Activated naive CD8-positive, alpha-beta T cell treated with anti-CD3 and anti-CD28 coated beads for 36 hours (primary cell): ENCODE data around the gene UBE2D4. TPM values are rescaled to one million over a fixed set of nuclear protein-coding genes. Genes with fewer than 3 reads are reported as not detected.
"Not testable (repeated sequence)": the region's sequence is repeated elsewhere in the genome, so short reads cannot be mapped to it uniquely, and the experiment has no call there.

Source experiments
- DNase-seq: peaks from one replicate; pipeline ENCODE4 v3.0.0; 2021
- H3K27ac Mint-ChIP-seq: one replicate; pipeline ENCODE4 v1.8.0; 2022; ENCODE audit warnings: mild to moderate bottlenecking, moderate library complexity, mixed read lengths
- H3K27me3 Mint-ChIP-seq: one replicate; pipeline ENCODE4 v1.8.0; 2022; ENCODE audit warnings: mild to moderate bottlenecking, mixed read lengths
- H3K36me3 Mint-ChIP-seq: one replicate; pipeline ENCODE4 v1.8.0; 2021; ENCODE audit warnings: mild to moderate bottlenecking, mixed read lengths
- H3K4me1 Mint-ChIP-seq: one replicate; pipeline ENCODE4 v1.8.0; 2021; ENCODE audit warnings: mixed read lengths
- H3K4me3 Mint-ChIP-seq: one replicate; pipeline ENCODE4 v1.8.0; 2022; ENCODE audit warnings: mild to moderate bottlenecking, moderate library complexity, mixed read lengths
- H3K9me3 Mint-ChIP-seq: one replicate; pipeline ENCODE4 v1.8.0; 2022; ENCODE audit warnings: mixed read lengths
- total RNA-seq, 2 experiments: library from RNA; stranded (reverse); gene quantifications; one replicate each; pipeline ENCODE4 v1.2.3, GENCODE V29; 2021

Gene UBE2D4
- 10 to 100 TPM; 12.1 to 12.7 TPM for total RNA-seq

DNA sequence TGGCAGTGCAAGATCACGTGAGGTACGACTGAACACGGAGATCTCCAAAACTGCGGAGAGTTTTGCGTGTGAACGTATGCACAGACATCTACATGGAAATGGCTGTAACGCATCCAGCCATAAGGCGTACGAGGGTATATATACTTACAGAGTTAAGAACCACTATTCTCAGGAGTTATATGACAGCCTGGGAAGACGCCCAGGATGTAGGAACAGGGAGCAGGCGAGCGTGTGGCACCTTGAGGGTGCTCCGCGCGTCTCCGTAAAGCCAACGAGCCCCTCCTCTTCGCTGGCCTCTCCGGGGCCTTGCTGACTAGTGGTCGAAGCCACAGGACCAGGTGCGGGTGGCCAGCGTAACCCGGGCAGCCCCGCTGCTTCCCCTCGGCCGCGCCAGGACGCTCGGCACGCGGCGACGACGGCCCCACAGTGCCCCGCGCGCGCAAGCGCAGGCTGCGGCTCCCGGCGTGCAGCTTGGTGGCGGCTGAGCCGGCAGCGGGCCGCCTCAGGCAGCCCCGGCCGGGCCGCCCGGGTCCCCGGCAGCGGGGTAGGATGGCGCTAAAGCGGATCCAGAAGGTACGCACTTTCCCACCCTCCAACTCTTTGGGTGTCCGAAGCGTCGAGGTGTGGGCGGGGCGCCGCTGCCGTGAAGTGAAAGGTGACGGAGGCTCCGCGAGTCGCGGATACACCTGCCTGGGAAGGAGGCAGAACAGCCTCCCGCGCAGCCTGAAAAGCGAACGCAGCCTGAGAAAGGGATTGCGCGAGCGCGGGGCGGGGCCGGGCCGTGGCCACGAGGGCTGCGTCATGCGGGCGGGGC, at the start of gene UBE2D4:
TSS of gene UBE2D4 (plus strand) at position 453 of the 814 bp plus-strand sequence. CDS start at position 550, 97 bp downstream.
- Mint-ChIP-seq H3K4me3 (peak within 1 kb of the TSS; percentile 90), H3K4me1 (peaks cover 21% of the 10 kb centered on the region), H3K9me3 (peaks cover 7% of the 10 kb centered on the region), H3K27ac (peak within 1 kb of the TSS; percentile 87), H3K36me3 (peaks cover 26% of the 10 kb centered on the region), H3K27me3 (no peaks in the 10 kb centered on the region)
- DNase-seq: peak; percentile 91

DNA sequence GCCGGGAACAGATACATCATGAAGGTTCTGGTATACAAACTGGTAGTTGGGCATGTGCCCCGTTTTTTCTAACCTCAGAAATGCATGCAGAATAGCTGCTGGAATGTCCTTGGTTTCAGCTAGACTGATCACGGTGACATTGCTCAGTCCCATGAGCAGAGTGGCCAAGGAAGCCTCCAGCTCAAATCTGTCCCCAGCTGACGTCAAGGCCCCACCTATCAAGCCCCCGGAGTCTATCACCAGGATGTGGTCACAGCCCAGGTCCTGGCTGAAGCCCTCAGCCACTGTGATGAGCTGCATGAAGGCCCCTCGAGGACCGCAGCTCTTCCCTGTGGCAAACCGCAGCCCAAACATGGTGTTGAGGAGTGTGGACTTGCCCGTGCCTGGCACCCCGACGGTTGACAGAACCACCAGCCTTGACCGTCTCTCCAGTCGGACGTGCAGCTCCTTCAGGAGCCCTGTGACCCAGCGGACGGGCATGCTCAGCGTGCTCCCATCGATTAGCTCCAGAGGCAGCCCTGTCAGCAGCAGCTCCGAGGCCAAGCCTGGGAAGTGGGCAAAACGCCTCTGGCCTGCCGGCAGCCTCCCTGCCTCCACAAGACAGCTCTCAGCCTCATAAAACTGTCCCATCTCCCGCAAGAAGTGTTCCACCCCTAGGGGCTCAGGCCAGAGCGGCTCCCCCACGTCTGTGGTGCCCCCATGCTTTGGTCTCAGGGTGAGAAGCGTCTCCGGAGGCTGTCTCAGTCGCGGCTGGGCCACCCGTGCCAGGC, 49.1 kb upstream of the UBE2D4 start:
- Mint-ChIP-seq H3K4me3 (no peak overlapping the region), H3K27me3 (no peaks in the 10 kb centered on the region), H3K36me3 (peaks cover 22% of the 10 kb centered on the region), H3K27ac (no peak overlapping the region), H3K9me3 (no peaks in the 10 kb centered on the region), H3K4me1 (peaks cover 5% of the 10 kb centered on the region)
- no peak for DNase-seq

DNA sequence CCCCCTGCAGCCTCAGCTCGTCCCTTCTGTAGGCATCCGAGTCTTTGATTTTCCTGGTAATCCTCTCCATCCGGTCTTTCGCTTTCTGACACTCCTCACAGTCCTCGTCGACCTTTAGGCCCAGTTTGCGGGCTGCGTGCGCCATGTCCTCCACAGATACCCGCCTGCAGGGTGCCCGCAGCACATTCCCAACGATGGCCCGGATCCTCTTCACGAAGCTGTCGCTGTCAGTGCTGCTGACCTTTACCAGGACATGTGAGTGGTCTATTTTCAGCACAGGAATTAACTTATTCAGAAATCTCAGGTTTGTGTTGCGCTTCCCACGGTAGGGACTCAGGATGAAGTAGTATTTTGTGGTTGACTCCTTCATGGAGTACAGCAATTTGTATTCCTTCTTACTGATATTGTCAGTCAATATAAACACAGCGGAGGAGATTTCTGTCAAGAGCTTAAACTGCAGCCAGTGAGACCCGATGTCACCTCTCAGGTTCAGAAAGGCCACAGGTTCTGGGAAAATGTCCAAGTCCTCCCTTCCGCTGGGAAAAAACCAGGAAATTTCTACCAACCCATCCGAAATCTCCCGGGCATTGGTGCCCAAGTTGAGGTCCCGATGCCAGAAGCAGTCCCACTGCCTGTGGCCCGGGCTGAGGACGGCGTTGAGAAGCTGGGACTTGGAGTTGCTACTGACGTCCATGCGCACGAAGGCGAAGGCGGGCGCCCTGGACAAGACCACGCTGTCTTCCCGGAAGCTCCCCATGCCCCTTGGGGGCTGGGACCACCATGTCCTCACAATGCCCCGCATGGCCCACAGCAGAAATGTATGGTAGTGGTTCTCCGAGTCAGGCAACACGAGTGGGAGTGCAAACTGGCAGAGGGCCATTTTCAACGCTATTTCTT, 48.0 kb upstream of the UBE2D4 start:
- H3K4me3 Mint-ChIP-seq: no peak overlapping the region
- H3K27me3 Mint-ChIP-seq: no peaks in the 10 kb centered on the region
- peaks cover 21% of the 10 kb centered on the region for H3K36me3 Mint-ChIP-seq
- DNase-seq: no peak
- H3K9me3 Mint-ChIP-seq: no peaks in the 10 kb centered on the region
- H3K27ac Mint-ChIP-seq: no peak overlapping the region
- H3K4me1 Mint-ChIP-seq: no peaks in the 10 kb centered on the region

DNA sequence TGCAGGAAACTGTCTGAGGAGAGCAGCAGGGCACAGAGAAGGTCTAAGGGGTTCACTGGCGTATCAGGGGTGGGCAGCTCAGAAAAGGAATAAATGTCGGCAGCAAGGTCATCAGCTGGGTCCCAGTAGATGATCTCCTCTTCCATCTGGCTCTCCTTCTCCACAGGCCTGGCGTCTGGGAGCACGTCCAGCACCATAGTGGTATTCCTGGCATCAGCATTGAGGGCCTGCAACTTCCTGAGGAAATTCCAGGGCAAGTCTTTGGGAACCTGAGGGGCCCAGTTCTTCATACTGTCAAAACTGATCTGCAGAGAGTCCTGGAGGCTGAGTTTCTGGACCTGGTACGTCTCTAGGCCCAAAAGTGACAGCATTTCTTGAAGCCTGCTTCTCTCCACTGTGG, 47.4 kb upstream of the UBE2D4 start:
- Mint-ChIP-seq H3K27ac (no peak overlapping the region), H3K27me3 (no peaks in the 10 kb centered on the region), H3K4me3 (no peak overlapping the region), H3K36me3 (peaks cover 20% of the 10 kb centered on the region), H3K9me3 (no peaks in the 10 kb centered on the region), H3K4me1 (no peaks in the 10 kb centered on the region)
- DNase-seq: no peak

DNA sequence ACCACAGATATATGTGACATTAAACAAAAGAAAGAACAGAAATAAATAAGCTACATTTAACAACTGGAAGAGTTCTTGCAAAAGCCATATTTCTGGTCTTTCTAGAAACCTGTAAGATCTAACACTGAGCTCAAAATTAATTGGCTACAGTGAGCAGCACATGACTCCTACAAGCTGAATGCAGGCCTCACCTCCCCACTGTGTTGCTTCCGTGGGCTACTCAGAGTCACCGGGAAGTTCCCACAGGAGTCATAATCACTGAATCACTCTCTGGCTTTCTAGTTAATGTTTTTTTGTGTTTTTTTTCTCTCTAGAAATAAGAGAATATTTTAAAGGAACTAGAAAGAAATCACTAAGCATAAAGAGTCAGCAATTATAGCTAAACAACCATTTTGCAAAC, 46.8 kb upstream of the UBE2D4 start:
- Mint-ChIP-seq H3K36me3 (peaks cover 22% of the 10 kb centered on the region), H3K4me1 (no peaks in the 10 kb centered on the region), H3K9me3 (no peaks in the 10 kb centered on the region), H3K27me3 (no peaks in the 10 kb centered on the region), H3K27ac (no peak overlapping the region), H3K4me3 (no peak overlapping the region)
- no peak for DNase-seq

DNA sequence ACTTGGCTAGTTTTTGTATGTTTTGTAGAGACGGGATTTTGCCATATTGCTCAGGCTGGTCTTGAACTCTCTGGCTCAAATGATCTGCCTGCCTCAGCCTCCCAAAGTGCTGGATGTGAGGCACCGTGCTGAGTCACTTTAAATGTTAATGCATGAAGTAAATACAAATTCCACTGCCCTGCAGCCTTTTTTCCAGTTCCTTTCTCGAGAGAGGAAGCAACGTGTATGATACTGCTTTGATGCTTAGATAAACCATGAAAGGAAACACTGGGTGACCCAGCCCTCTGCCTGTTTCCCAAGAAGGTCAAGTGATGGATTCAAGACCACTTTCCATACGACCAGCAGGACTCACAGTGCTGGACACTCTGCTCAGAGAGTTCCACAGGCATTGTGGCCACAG, 45.6 kb upstream of the UBE2D4 start:
- no peak overlapping the region for H3K4me3 Mint-ChIP-seq

DNA sequence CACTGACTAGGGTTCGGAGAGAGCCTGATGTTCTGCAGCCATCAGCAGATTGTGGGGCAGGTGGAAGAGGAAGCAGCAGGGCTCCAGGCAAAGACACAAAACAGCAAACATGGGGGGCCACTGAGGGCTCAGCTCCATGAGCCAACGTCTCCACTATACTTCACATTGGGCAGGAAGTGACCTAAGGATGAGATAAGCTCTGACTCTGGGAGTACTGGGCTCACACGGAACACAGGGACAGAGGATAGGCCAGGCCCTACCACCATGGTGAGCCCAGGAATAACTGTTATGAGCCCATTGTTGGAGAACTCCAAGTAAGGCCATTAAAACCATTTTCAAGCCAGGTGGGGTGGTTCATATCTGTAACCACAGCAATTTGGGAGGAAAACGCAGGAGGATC, 42.0 kb upstream of the UBE2D4 start:
- H3K36me3 Mint-ChIP-seq: peaks cover 7% of the 10 kb centered on the region
- H3K27me3 Mint-ChIP-seq: no peaks in the 10 kb centered on the region
- H3K4me3 Mint-ChIP-seq: no peak overlapping the region
- H3K27ac Mint-ChIP-seq: no peak overlapping the region
- DNase-seq: no peak
- H3K9me3 Mint-ChIP-seq: no peaks in the 10 kb centered on the region
- peaks cover 7% of the 10 kb centered on the region for H3K4me1 Mint-ChIP-seq

More for the DNA sequence above, 45.6 kb upstream of the UBE2D4 start:
- Mint-ChIP-seq H3K9me3 (no peaks in the 10 kb centered on the region), H3K27me3 (no peaks in the 10 kb centered on the region), H3K36me3 (peaks cover 20% of the 10 kb centered on the region), H3K27ac (no peak overlapping the region), H3K4me1 (no peaks in the 10 kb centered on the region)
- DNase-seq: no peak

DNA sequence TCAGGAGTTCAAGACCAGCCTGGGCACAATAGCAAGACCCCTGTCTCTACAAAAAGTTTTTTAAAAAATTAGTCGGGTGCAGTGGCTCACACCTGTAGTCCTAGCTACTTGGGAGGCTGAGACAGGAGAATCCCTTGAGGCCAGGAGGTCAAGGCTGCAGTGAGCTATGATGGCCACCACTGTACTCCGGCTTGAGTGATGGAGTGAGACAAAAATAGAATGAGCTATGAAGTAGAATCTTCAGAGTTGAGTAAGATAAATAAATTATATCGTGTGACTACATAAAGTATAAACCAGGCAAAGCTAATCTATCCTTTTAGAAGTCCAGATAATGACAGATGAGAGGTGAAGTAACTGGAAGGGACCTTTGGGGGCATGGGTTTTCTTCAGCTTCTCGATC, 41.6 kb upstream of the UBE2D4 start:
- Mint-ChIP-seq H3K36me3 (peaks cover 7% of the 10 kb centered on the region), H3K9me3 (no peaks in the 10 kb centered on the region), H3K4me1 (peaks cover 11% of the 10 kb centered on the region), H3K4me3 (no peak overlapping the region), H3K27me3 (no peaks in the 10 kb centered on the region), H3K27ac (no peak overlapping the region)
- DNase-seq: no peak

DNA sequence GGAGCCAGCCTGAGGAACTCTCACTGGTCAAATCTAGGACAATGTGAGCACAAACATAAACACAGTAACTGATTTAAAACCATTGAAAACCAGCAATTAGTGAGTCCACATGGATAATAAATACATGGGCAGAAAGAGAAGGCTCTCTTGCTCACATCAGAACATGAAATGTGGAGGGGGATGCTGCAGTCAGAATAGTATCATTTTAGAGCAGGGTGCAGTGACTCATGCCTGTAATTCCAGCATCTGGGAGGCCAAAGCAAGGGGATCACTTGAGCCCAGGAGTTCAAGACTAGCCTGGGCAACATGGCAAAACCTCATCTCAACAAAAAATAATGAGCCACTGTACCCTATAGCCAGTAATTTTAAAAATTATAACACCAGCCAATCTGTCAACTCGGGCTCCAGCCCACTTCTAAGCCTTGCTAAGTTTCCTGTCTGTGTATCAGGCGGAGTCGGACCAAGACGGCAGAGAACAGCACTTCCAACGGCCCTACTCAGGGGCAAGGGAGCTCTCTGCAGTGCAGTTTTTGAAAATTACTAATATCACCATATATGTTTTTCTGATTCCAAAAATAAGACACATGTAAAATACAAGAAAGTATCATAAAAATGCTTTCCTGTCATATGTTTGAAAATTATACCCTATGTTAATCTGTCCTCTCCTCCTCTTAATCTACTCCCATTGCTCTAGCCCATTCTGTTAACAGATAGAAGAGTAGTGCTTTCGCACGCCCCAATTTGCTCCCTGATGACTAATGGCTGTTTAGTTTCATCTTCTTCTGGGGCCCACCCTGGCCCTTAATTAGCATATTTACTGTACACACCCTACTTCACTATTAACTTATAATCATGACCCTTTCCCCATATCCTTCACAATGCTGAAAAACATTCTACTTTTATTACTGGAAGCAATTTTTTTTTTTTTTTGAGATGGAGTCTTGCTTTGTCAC, 37.0 kb upstream of the UBE2D4 start:
- H3K27ac Mint-ChIP-seq: no peak overlapping the region

DNA sequence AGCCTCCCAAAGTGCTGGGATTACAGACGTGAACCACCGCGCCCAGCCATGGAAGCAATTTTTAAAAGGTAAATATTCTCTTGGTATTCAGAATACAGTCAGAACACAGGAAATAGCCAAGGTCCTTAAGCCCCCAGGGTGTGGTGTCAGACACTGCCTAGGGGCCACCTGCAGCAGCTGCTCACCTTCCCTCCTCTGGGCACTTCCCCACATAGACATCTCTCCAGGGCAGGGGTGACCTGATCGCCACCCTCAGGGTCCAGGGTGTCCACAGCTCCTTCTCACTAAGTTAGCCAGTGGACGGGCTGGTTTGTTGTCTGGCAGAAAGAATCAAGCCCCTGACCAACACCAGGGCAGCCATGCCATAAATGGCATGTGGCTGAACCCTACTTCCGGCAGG, 35.8 kb upstream of the UBE2D4 start:
- Mint-ChIP-seq H3K4me1 (peaks cover 41% of the 10 kb centered on the region), H3K27me3 (no peaks in the 10 kb centered on the region), H3K4me3 (no peak overlapping the region), H3K36me3 (peaks cover 15% of the 10 kb centered on the region), H3K27ac (no peak overlapping the region), H3K9me3 (no peaks in the 10 kb centered on the region)
- DNase-seq: no peak

More for the DNA sequence above, 37.0 kb upstream of the UBE2D4 start:
- no peak for DNase-seq
- H3K9me3 Mint-ChIP-seq: no peaks in the 10 kb centered on the region
- H3K36me3 Mint-ChIP-seq: peaks cover 7% of the 10 kb centered on the region
- peaks cover 41% of the 10 kb centered on the region for H3K4me1 Mint-ChIP-seq
- no peak overlapping the region for H3K4me3 Mint-ChIP-seq
- H3K27me3 Mint-ChIP-seq: no peaks in the 10 kb centered on the region

DNA sequence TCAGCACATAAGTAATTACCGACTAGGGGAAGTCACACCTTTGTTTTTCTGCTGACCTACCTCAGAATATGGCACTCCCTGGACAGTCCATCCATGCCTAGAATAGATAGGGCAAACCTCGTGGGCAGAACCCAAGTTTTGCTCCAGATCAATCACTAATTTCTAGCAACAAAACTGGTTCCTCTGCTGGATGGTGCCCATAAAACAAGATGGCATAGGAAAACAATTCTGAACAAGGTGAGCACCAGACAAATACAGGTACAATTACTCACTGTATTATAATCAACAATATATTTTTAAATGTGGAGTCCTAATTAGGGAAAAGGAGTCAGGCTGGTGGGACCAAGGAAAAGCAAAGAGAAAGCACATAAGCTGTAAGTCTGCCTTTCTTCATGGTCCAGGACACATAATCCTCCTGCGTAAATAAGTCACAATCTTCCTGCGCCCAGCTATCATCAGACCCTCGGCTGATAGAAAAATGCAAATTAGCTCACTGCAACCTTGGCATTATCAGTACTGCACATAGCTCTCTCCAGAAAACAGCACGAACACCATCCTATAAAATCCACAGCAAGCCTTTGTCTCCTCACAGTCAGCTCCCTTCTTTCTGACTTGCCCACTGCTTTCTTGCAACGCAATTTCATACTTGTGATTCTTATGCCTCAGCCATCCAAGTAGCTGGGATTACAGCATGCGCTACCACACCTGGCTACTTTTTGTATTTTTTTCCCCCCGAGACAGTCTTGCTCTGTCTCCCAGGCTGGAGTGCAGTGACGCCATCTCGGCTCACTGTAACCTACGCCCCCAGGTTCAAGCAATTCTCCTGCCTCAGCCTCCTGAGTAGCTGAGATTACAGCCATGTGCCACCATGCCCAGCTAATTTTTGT, 34.9 kb upstream of the UBE2D4 start:
- H3K36me3 Mint-ChIP-seq: peaks cover 22% of the 10 kb centered on the region
- no peaks in the 10 kb centered on the region for H3K9me3 Mint-ChIP-seq
- peaks cover 41% of the 10 kb centered on the region for H3K4me1 Mint-ChIP-seq
- H3K4me3 Mint-ChIP-seq: no peak overlapping the region
- no peaks in the 10 kb centered on the region for H3K27me3 Mint-ChIP-seq
- no peak for DNase-seq
- no peak overlapping the region for H3K27ac Mint-ChIP-seq

DNA sequence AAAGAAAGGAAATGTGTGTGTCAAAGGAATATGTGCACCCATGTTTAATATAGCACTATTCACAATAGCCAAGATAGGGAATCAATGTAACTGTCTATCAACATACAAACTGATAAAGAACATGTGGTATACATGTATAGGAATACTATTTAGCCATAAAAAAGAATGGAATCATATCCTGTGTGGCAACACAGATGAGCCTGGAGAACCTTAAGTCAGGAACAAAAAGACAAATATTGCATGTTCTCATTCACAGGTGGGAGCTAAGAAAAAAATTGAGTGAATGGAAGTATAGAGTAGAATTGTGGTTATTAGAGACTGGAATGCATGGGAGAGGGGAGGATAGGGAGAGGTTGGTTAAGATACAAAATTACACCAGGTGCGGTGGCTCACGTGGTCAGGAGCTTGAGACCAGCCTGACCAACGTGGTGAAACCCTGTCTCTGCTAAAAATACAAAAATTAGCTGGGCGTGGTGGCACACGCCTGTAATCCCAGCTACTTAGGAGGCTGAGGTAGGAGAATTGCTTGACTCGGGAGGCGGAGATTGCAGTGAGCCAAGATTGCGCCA, 30.3 kb upstream of the UBE2D4 start:
- no peak for DNase-seq
- Mint-ChIP-seq H3K9me3 (no peaks in the 10 kb centered on the region), H3K27me3 (no peaks in the 10 kb centered on the region)

DNA sequence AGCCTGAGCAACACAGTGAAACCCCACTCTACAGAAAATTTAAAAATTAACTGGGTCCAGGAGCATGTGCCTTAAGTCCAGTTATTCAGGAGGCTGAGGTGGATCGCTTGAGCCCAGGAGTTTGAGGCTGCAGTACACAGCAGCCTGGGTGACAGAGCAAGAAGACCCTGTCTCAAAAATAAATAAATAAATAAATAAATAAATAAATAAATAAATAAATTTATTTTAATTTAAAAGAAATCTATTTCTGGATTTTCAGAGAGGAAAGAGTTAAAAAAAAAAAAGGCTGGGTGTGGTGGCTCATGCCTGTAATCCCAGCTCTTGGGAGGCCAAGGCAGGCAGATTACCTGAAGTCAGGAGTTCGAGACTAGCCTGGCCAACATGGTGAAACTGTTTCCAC, 27.7 kb upstream of the UBE2D4 start:
- not testable (repeated sequence) for H3K27ac Mint-ChIP-seq, DNase-seq, H3K9me3 Mint-ChIP-seq, H3K27me3 Mint-ChIP-seq, H3K4me3 Mint-ChIP-seq
- H3K36me3 Mint-ChIP-seq: peaks cover 18% of the 10 kb centered on the region
- peaks cover 28% of the 10 kb centered on the region for H3K4me1 Mint-ChIP-seq

More for the DNA sequence above, 30.3 kb upstream of the UBE2D4 start:
- Mint-ChIP-seq H3K4me1 (peaks cover 27% of the 10 kb centered on the region), H3K27ac (no peak overlapping the region), H3K4me3 (no peak overlapping the region), H3K36me3 (peaks cover 16% of the 10 kb centered on the region)
